ENCODE results near the gene ZSWIM4.

The ZSWIM4 gene

GRCh38 chr19:13870873-13871272, 75.6 kb downstream of the ZSWIM4 start:
- Histone ChIP-seq H3K9me3 (ENCODE audit: control insufficient read depth, insufficient read depth, low read length) (no peaks in the 10 kb centered on the region; the same call in 1 of the 2 replicates), H3K4me1 (ENCODE audit: insufficient read depth, low read length) (no peaks in the 10 kb centered on the region; the same call in 1 of the 2 replicates)

DNA sequence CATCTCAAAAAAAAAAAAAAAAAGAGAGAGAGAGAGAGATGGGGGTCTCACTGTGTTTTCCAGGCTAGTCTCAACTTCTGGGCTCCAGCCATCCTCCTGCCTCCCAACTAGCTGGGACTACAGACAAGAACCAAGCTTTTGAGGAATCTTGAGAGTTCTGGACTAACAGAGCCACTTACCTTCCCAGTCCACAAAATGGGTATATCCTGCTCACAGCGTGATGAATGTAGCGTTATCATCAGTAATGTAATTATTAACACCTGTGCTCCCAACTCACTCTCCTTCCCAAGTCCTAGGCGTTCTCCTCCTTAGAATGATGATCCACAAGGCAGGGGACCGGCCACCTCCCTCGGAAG, 77.1 kb downstream of the ZSWIM4 start:
- no peaks in the 10 kb centered on the region; the same call in 1 of the 2 replicates for H3K4me1 ChIP-seq (ENCODE audit: insufficient read depth, low read length)
- no peaks in the 10 kb centered on the region for H3K36me3 ChIP-seq (ENCODE audit: insufficient read depth, low read length)
- no peaks in the 10 kb centered on the region for H3K9me3 ChIP-seq (ENCODE audit: control insufficient read depth, insufficient read depth, low read length)
- H3K9ac ChIP-seq (ENCODE audit: low read depth, low read length) = no peak overlapping the region; the same call in 1 of the 2 replicates

More at GRCh38 chr19:13870873-13871272, 75.6 kb downstream of the ZSWIM4 start:
- H3K9ac ChIP-seq (ENCODE audit: low read depth, low read length) = no peak overlapping the region
- no peaks in the 10 kb centered on the region for H3K36me3 ChIP-seq (ENCODE audit: insufficient read depth, low read length)

- H3K4me1 ChIP-seq (ENCODE audit: insufficient read depth, low read length) = no peaks in the 10 kb centered on the region; the same call in 1 of the 2 replicates
- H3K9ac ChIP-seq (ENCODE audit: low read depth, low read length) = peak overlapping the region; percentile 20; the same call in 1 of the 2 replicates
Observed at GRCh38 chr19:13872695-13873389, 77.6 kb downstream of the ZSWIM4 start.

GRCh38 chr19:13873834-13874515, 78.7 kb downstream of the ZSWIM4 start:
- H3K9me3 ChIP-seq (ENCODE audit: control insufficient read depth, insufficient read depth, low read length) = no peaks in the 10 kb centered on the region
- H3K36me3 ChIP-seq (ENCODE audit: insufficient read depth, low read length) = no peaks in the 10 kb centered on the region
- H3K9ac ChIP-seq (ENCODE audit: low read depth, low read length) = peak overlapping the region; percentile 35; the same call in 1 of the 2 replicates
- H3K4me1 ChIP-seq (ENCODE audit: insufficient read depth, low read length) = no peaks in the 10 kb centered on the region; the same call in 1 of the 2 replicates

More at GRCh38 chr19:13872695-13873389, 77.6 kb downstream of the ZSWIM4 start:
- Histone ChIP-seq H3K36me3 (ENCODE audit: insufficient read depth, low read length) (no peaks in the 10 kb centered on the region), H3K9me3 (ENCODE audit: control insufficient read depth, insufficient read depth, low read length) (no peaks in the 10 kb centered on the region)

DNA sequence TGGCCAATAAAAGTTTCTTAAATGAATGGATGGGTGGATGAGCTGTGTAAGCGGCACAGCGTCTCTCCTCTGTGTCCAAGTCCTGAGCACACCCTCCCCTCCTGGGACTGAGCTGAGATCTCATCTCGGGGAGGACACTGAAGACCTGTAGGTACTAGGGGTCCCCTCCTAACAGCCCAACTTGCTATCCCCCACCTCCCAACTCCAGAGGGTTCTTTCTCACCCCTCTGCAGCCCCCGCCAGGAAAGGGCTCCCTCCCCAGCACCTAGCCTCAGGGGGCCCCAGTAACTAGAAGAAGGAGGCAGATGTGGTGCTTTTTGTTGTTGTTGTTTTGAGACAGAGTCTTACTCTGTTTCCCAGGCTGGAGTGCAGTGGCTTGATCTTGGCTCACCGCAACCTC, 80.6 kb downstream of the ZSWIM4 start:
- no peaks in the 10 kb centered on the region for H3K9me3 ChIP-seq (ENCODE audit: control insufficient read depth, insufficient read depth, low read length)
- H3K36me3 ChIP-seq (ENCODE audit: insufficient read depth, low read length) = no peaks in the 10 kb centered on the region
- H3K9ac ChIP-seq (ENCODE audit: low read depth, low read length) = no peak overlapping the region
- peaks cover 5% of the 10 kb centered on the region for H3K4me1 ChIP-seq (ENCODE audit: insufficient read depth, low read length)

GRCh38 chr19:13876834-13877233, 81.6 kb downstream of the ZSWIM4 start, which contains the start of gene NANOS3:
Gene NANOS3, plus strand, starts transcription at chr19:13877134. Its CDS starts 115 bp downstream, at chr19:13877249.
- Histone ChIP-seq H3K9ac (ENCODE audit: low read depth, low read length) (no peak within 1 kb of the TSS), H3K36me3 (ENCODE audit: insufficient read depth, low read length) (no peaks in the 10 kb centered on the region), H3K4me1 (ENCODE audit: insufficient read depth, low read length) (peaks cover 12% of the 10 kb centered on the region), H3K9me3 (ENCODE audit: control insufficient read depth, insufficient read depth, low read length) (no peaks in the 10 kb centered on the region)

- Histone ChIP-seq H3K36me3 (ENCODE audit: insufficient read depth, low read length) (no peaks in the 10 kb centered on the region), H3K9ac (ENCODE audit: low read depth, low read length) (no peak overlapping the region), H3K4me1 (ENCODE audit: insufficient read depth, low read length) (peaks cover 17% of the 10 kb centered on the region), H3K9me3 (ENCODE audit: control insufficient read depth, insufficient read depth, low read length) (no peaks in the 10 kb centered on the region)
Observed at GRCh38 chr19:13877303-13877702, 82.1 kb downstream of the ZSWIM4 start.

DNA sequence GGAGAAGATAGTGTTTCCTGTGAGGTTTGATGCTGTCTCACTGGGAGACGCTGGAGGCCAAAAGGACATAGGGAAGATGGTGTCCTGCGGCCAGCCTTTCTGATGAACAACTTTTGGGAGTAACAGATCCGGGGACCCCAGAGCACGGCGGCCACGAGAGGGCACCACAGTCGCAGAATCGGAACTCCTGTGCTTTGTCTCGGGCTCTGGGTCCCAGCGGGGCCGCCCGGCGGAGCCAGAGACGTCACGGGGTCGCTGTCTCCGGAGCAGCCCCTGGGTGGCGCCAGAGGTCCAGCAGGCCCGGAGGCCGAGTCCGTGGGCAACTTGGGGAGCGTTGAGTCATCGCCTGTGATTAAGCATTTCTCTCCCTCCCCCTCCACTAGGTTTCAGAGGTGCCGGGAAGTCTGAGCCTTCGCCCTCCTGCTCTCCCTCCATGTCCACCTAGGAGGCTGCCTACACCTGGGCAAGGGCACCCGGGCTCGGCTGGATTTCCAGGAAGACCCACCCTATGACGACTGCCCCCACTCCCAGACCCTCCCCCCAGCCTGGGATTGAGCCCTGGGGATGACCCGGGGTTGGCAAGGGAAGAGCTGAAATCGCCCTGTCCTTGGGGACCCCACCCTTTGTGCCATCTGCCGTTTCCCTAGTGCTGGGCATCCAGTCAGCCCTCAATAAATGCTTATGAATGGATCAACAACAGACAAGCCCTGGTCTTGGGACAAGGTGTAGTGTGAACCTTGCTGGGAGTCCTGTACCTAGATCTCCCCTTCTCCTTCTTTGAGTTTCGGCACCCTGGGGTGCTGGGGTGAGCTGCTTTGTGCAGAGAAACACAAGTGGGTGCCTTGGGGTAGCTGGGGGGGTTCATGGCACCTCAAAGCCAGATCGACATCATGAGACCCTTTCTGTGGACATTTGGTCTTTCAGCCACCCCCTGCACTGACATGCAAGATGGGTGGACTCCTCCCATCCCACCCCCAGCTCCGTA, 85.1 kb downstream of the ZSWIM4 start:
- Histone ChIP-seq H3K4me1 (ENCODE audit: insufficient read depth, low read length) (peaks cover 22% of the 10 kb centered on the region), H3K9ac (ENCODE audit: low read depth, low read length) (peak overlapping the region; percentile 35), H3K9me3 (ENCODE audit: control insufficient read depth, insufficient read depth, low read length) (no peaks in the 10 kb centered on the region), H3K36me3 (ENCODE audit: insufficient read depth, low read length) (no peaks in the 10 kb centered on the region)

- H3K9me3 ChIP-seq (ENCODE audit: control insufficient read depth, insufficient read depth, low read length) = no peaks in the 10 kb centered on the region
- peak overlapping the region; percentile 35 for H3K9ac ChIP-seq (ENCODE audit: low read depth, low read length)
- no peaks in the 10 kb centered on the region for H3K36me3 ChIP-seq (ENCODE audit: insufficient read depth, low read length)
- peaks cover 22% of the 10 kb centered on the region for H3K4me1 ChIP-seq (ENCODE audit: insufficient read depth, low read length)
Observed at GRCh38 chr19:13881251-13881691, 86.0 kb downstream of the ZSWIM4 start.
